Measurements from ENCODE around the gene SERPINB2.
"Not testable (repeated sequence)": the region's sequence is repeated elsewhere in the genome, so short reads cannot be mapped to it uniquely, and the experiment has no call there.

Gene SERPINB2

GRCh38 chr18:63889626-63890025 is 2.1 kb downstream of the SERPINB2 start:
- DNase-seq (ENCODE audit: low read depth) = no peak

GRCh38 chr18:63890237-63890949 is 2.9 kb downstream of the SERPINB2 start:
- DNase-seq (ENCODE audit: low read depth) = no peak

GRCh38 chr18:63890950-63891304 is 3.4 kb downstream of the SERPINB2 start:
- DNase-seq (ENCODE audit: low read depth) = no peak

- no peak for DNase-seq (ENCODE audit: low read depth)
Measured at GRCh38 chr18:63892566-63892965, 5.1 kb downstream of the SERPINB2 start.

GRCh38 chr18:63894106-63894772 is 6.7 kb downstream of the SERPINB2 start:
- DNase-seq (ENCODE audit: low read depth) = no peak

- no peak for DNase-seq (ENCODE audit: low read depth)
Measured at GRCh38 chr18:63895190-63895589, 7.7 kb downstream of the SERPINB2 start.

- DNase-seq (ENCODE audit: low read depth) = no peak
Measured at GRCh38 chr18:63897072-63897471, 9.6 kb downstream of the SERPINB2 start.

- no peak for DNase-seq (ENCODE audit: low read depth)
Measured at GRCh38 chr18:63899206-63899605, 11.7 kb downstream of the SERPINB2 start.

- no peak for DNase-seq (ENCODE audit: low read depth)
Measured at GRCh38 chr18:63903851-63904570, 16.5 kb downstream of the SERPINB2 start.

- DNase-seq (ENCODE audit: low read depth) = no peak
Measured at GRCh38 chr18:63904694-63905093, 17.2 kb downstream of the SERPINB2 start.

GRCh38 chr18:63905361-63905760 is 17.9 kb downstream of the SERPINB2 start:
- no peak for DNase-seq (ENCODE audit: low read depth)

GRCh38 chr18:63906056-63906455 is 18.6 kb downstream of the SERPINB2 start:
- no peak for DNase-seq (ENCODE audit: low read depth)

- no peak for DNase-seq (ENCODE audit: low read depth)
Measured at GRCh38 chr18:63907664-63908063, 20.2 kb downstream of the SERPINB2 start, which contains the start of gene SERPINB10. SERPINB10 (plus strand) TSS chr18:63907958; CDS start chr18:63915511, 7,553 bp downstream.

GRCh38 chr18:63908858-63909257 is 21.4 kb downstream of the SERPINB2 start:
- DNase-seq (ENCODE audit: low read depth) = no peak

- no peak for DNase-seq (ENCODE audit: low read depth)
Measured at GRCh38 chr18:63909870-63910269, 22.4 kb downstream of the SERPINB2 start.

- no peak for DNase-seq (ENCODE audit: low read depth)
Measured at GRCh38 chr18:63917817-63918216, 30.3 kb downstream of the SERPINB2 start.

GRCh38 chr18:63922049-63922448 is 34.5 kb downstream of the SERPINB2 start:
- no peak for DNase-seq (ENCODE audit: low read depth)

- DNase-seq (ENCODE audit: low read depth) = no peak
Measured at GRCh38 chr18:63924551-63924950, 37.0 kb downstream of the SERPINB2 start.

- no peak for DNase-seq (ENCODE audit: low read depth)
Measured at GRCh38 chr18:63928331-63928730, 40.8 kb downstream of the SERPINB2 start.

- DNase-seq (ENCODE audit: low read depth) = not testable (repeated sequence)
Measured at GRCh38 chr18:63929369-63929768, 41.9 kb downstream of the SERPINB2 start.

GRCh38 chr18:63930773-63931354 is 43.4 kb downstream of the SERPINB2 start:
- no peak for DNase-seq (ENCODE audit: low read depth)

- peak; percentile 32 for DNase-seq (ENCODE audit: low read depth)
Measured at GRCh38 chr18:63936156-63936931, 48.8 kb downstream of the SERPINB2 start.

All from stimulated activated CD8-positive, alpha-beta memory T cell treated with anti-CD3 and anti-CD28 coated beads, Interleukin-7, amount 100 ng/mL, for 24 hours (primary cell).